AG04450 (cell line): Measurements from ENCODE around the gene GAREM1. TPM values are rescaled to one million over a fixed set of nuclear protein-coding genes. Genes with fewer than 3 reads are reported as not detected.

Source experiments
- CTCF ChIA-PET: fragments of 300-600, 350-600 bp; formaldehyde crosslinking; extraction: SDS; loops from one replicate; lab custom pipeline; 2022; ENCODE audit warnings: antibody characterized with exemption, inconsistent platforms; lab: Charles Lee
- POLR2A ChIA-PET: fragments of 350-600 bp; formaldehyde crosslinking; extraction: SDS; loops from one replicate; lab custom pipeline; 2021; ENCODE audit warnings: antibody characterized with exemption, inconsistent platforms; lab: Yijun Ruan, JAX
- DNase-seq: peaks from one replicate; pipeline ENCODE4 v3.0.0-alpha.2; 2011; ENCODE audit warnings: low read depth, low spot score
- H3K27ac ChIP-seq: one replicate; pipeline ENCODE4 v1.5.1; 2012; ENCODE audit warnings: low read depth, low read length, control low read depth
- H3K27me3 ChIP-seq: one replicate; pipeline ENCODE4 v1.6.0; 2012; ENCODE audit warnings: low read length; ENCODE audit not compliant: control insufficient read depth, insufficient read depth
- H3K4me3 ChIP-seq: 2 replicates; pipeline ENCODE4 v1.5.1; 2011; ENCODE audit warnings: mild to moderate bottlenecking, low read depth, low read length, control low read depth
- H3K9me3 ChIP-seq: 2 replicates; pipeline ENCODE4 v1.5.1; 2012; ENCODE audit warnings: low read length; ENCODE audit not compliant: control insufficient read depth, insufficient read depth
- CTCF ChIP-seq: IDR thresholded peaks from 2 replicates; pipeline ENCODE4 v1.5.1; 2011; ENCODE audit warnings: low read depth, low read length, control low read depth, inconsistent platforms
- polyA plus RNA-seq: library from polyadenylated mRNA; depleted of rRNA; stranded (reverse); fragments of >200 nt; gene quantifications from 2 replicates; pipeline ENCODE4 v1.2.3, GENCODE V29; 2011

Gene GAREM1
- polyA plus RNA-seq, 1 experiment = 3.4 TPM

GRCh38 chr18:32460171-32460731 is 10.4 kb downstream of the GAREM1 start:
- H3K27ac ChIP-seq = no peak overlapping the region
- H3K4me3 ChIP-seq = no peak overlapping the region
- no peaks in the 10 kb centered on the region for H3K9me3 ChIP-seq
- no peak for TF ChIP-seq CTCF
- no peaks in the 10 kb centered on the region for H3K27me3 ChIP-seq
- CTCF ChIA-PET = interaction anchor here (1.2 to 2.9 kb wide), 4 partner anchors 9 to 189 kb away, joined by 3 to 11 read pairs (median 6); partner anchors contain the start of gene GAREM1
- POLR2A ChIA-PET = no interaction called here
- DNase-seq = no peak

- TF ChIP-seq CTCF = no peak
- ChIA-PET CTCF (interaction anchor here (1.2 to 2.9 kb wide), 3 partner anchors 11 to 188 kb away, joined by 6 to 11 read pairs (median 7); partner anchors contain the start of gene GAREM1), POLR2A (no interaction called here)
- Histone ChIP-seq H3K4me3 (no peak overlapping the region), H3K27ac (no peak overlapping the region), H3K9me3 (no peaks in the 10 kb centered on the region), H3K27me3 (no peaks in the 10 kb centered on the region)
- no peak for DNase-seq
Observed at GRCh38 chr18:32459361-32460101, 11.2 kb downstream of the GAREM1 start.

- no peak for TF ChIP-seq CTCF
- Histone ChIP-seq H3K27me3 (no peaks in the 10 kb centered on the region), H3K27ac (no peak overlapping the region), H3K4me3 (no peak overlapping the region), H3K9me3 (no peaks in the 10 kb centered on the region)
- POLR2A ChIA-PET = no interaction called here
- no peak for DNase-seq
- CTCF ChIA-PET = interaction anchor here (1.9 kb wide), 1 partner anchor 16 kb away, joined by 5 read pairs; the partner anchor contains the start of gene GAREM1
Observed at GRCh38 chr18:32455361-32455760, 15.3 kb downstream of the GAREM1 start.

GRCh38 chr18:32454593-32454992 is 16.1 kb downstream of the GAREM1 start:
- H3K4me3 ChIP-seq = no peak overlapping the region
- ChIA-PET CTCF (interaction anchor here (0.6 kb wide), 1 partner anchor 185 kb away, joined by 3 read pairs; no protein-coding TSS in a partner anchor), POLR2A (no interaction called here)
- no peak for TF ChIP-seq CTCF
- H3K27me3 ChIP-seq = no peaks in the 10 kb centered on the region
- no peak for DNase-seq
- no peak overlapping the region for H3K27ac ChIP-seq
- no peaks in the 10 kb centered on the region for H3K9me3 ChIP-seq

- POLR2A ChIA-PET = no interaction called here
- Histone ChIP-seq H3K4me3 (no peak overlapping the region), H3K27ac (no peak overlapping the region), H3K27me3 (no peaks in the 10 kb centered on the region), H3K9me3 (no peaks in the 10 kb centered on the region)
- CTCF ChIA-PET = interaction anchor here (0.8 to 2.1 kb wide), 2 partner anchors 19 to 161 kb away, joined by 5 to 12 read pairs; partner anchors contain the start of gene GAREM1
- no peak for TF ChIP-seq CTCF
- DNase-seq = no peak
Observed at GRCh38 chr18:32450874-32451273, 19.8 kb downstream of the GAREM1 start.
